ENCODE results near the gene MTOR. TPM values are rescaled to one million over a fixed set of nuclear protein-coding genes. Genes with fewer than 3 reads are reported as not detected.

The MTOR gene
- polyA plus RNA-seq, 3 donors, result 2.0 to 29.4 (median 3.3) TPM

DNA sequence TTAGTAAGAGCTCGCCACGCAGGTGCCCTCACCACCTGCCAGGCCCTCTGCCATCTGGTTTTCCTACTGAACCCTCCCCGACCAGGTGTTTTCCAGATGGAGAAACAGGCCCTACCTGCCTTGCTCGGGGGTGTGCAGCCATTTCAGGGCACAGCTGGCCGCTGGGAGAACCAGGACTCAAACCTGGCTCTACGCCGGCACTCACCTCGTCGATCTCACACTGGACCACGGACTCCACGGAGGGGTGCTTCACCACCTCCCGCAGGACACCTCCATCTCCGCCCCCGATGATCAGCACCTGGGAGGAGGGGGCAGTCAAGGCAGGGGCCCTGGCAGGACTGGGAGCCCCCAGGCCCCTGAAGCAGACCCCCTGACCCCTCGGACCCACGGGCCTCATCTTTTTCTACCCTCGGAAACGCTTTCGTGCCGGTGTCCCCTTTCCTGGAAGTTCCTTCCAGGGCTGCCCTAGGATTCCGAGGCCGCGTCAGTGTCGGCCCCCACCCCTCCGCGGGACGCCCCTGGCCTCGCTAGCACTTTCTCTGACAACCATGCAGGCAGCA is 203.7 kb downstream of the MTOR start:
- H3K27ac ChIP-seq (ENCODE audit: low read depth in 1 of 2, low read length in 2 of 2), result no peak overlapping the region
- peak overlapping the region; percentile 77 for H3K9ac ChIP-seq (ENCODE audit: insufficient read depth, low read length, poor library complexity, severe bottlenecking)
- WGBS (ENCODE audit: insufficient coverage), result 73% methylated on average over 28 of the region's 28 CpGs

DNA sequence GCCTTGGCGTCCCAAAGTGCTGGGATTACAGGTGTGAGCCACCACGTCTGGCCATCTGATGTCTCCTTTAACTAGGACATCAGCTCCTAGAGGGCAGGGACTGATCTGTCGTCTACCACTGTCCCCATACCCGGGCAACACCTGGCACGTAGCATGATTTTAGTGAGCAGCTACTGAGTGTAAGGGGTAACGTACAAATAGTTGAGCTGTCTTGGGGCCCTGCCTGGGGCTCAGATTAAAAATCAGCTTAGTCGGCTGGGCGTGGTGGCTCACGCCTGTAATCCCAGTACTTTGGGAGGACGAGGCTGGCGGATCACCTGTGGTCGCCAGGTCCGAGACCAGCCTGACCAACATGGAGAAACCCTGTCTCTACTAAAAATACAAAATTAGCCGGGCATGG is 204.3 kb downstream of the MTOR start:
- Histone ChIP-seq H3K4me1 (ENCODE audit: control insufficient read depth in 1 of 2, insufficient read depth in 2 of 2, low read length in 2 of 2) (peaks cover 16 to 24% of the 10 kb centered on the region in 2 donors), H3K4me2 (replicated peaks; ENCODE audit: extremely low read depth, low read length, poor library complexity, severe bottlenecking) (no peak overlapping the region), H3K4me3 (replicated peaks in 1 of 3; ENCODE audit: low read depth in 2 of 3, low read length in 3 of 3) (no peak overlapping the region), H3K27me3 (ENCODE audit: control insufficient read depth in 2 of 2, insufficient read depth in 2 of 2, low read length in 2 of 2) (no peaks in the 10 kb centered on the region), H3K36me3 (replicated peaks in 1 of 2; ENCODE audit: control insufficient read depth in 1 of 2, insufficient read depth in 2 of 2, low read length in 2 of 2) (peaks cover 12 to 32% of the 10 kb centered on the region in 2 donors), H3K79me2 (ENCODE audit: insufficient read depth, low read length) (peaks cover 12% of the 10 kb centered on the region), H3K9ac (ENCODE audit: insufficient read depth, low read length, poor library complexity, severe bottlenecking) (no peak overlapping the region), H2AFZ (ENCODE audit: insufficient read depth, low read depth, low read length, poor library complexity, severe bottlenecking) (no peak overlapping the region), H3K9me3 (replicated peaks in 1 of 2; ENCODE audit: control insufficient read depth in 1 of 2, insufficient read depth in 1 of 2, low read length in 2 of 2) (no peaks in the 10 kb centered on the region), H3K27ac (ENCODE audit: low read depth in 1 of 2, low read length in 2 of 2) (no peak overlapping the region), H4K20me1 (ENCODE audit: insufficient read depth, low read length) (no peaks in the 10 kb centered on the region)
- 98% methylated on average over 14 of the region's 14 CpGs for WGBS (ENCODE audit: insufficient coverage)
- H3K9me3 Mint-ChIP-seq, result peaks cover 0 to 3% (median 0%) of the 10 kb centered on the region in 7 donors
- peak overlapping the region in 1 of 2 donors; percentile 47 for H3K4me3 Mint-ChIP-seq
- TF ChIP-seq, protein P1, sequence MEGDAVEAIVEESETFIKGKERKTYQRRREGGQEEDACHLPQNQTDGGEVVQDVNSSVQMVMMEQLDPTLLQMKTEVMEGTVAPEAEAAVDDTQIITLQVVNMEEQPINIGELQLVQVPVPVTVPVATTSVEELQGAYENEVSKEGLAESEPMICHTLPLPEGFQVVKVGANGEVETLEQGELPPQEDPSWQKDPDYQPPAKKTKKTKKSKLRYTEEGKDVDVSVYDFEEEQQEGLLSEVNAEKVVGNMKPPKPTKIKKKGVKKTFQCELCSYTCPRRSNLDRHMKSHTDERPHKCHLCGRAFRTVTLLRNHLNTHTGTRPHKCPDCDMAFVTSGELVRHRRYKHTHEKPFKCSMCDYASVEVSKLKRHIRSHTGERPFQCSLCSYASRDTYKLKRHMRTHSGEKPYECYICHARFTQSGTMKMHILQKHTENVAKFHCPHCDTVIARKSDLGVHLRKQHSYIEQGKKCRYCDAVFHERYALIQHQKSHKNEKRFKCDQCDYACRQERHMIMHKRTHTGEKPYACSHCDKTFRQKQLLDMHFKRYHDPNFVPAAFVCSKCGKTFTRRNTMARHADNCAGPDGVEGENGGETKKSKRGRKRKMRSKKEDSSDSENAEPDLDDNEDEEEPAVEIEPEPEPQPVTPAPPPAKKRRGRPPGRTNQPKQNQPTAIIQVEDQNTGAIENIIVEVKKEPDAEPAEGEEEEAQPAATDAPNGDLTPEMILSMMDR (IDR thresholded peaks at IDR 0.05), result no peak
- intact Hi-C loops (cut with micrococcal nuclease), result loop anchor here in 1 of 2 donors (2.0 kb wide), 1 partner anchor 43 kb away; no protein-coding TSS in a partner anchor
- H3K4me1 Mint-ChIP-seq, result peaks cover 22% of the 10 kb centered on the region
- DNase-seq, result no peak
- peak overlapping the region in 1 of 7 donors; percentile 26 for H3K27ac Mint-ChIP-seq
- peaks cover 0 to 2% (median 2%) of the 10 kb centered on the region in 3 donors for H3K27me3 Mint-ChIP-seq (ENCODE audit: low read depth in 3 of 3)
- H3K36me3 Mint-ChIP-seq, result peaks cover 20 to 43% of the 10 kb centered on the region in 2 donors

More for the DNA sequence above, 203.7 kb downstream of the MTOR start:
- H3K4me3 ChIP-seq (replicated peaks in 1 of 3; ENCODE audit: low read depth in 2 of 3, low read length in 3 of 3), result peak overlapping the region in 2 of 3 experiments; percentile 55 to 86
- peaks cover 12% of the 10 kb centered on the region for H3K79me2 ChIP-seq (ENCODE audit: insufficient read depth, low read length)
- Mint-ChIP-seq H3K4me3 (peak overlapping the region; percentile 93 to 97), H3K9me3 (peaks cover 0 to 3% (median 0%) of the 10 kb centered on the region in 7 donors), H3K4me1 (peaks cover 21% of the 10 kb centered on the region), H3K27ac (peak overlapping the region in 3 of 7 donors; percentile 45 to 89 (median 54)), H3K27me3 (ENCODE audit: low read depth in 3 of 3) (no peaks in the 10 kb centered on the region), H3K36me3 (peaks cover 22 to 48% of the 10 kb centered on the region in 2 donors)
- peaks cover 12 to 38% of the 10 kb centered on the region in 2 donors for H3K36me3 ChIP-seq (replicated peaks in 1 of 2; ENCODE audit: control insufficient read depth in 1 of 2, insufficient read depth in 2 of 2, low read length in 2 of 2)
- peak overlapping the region; percentile 86 for H2AFZ ChIP-seq (ENCODE audit: insufficient read depth, low read depth, low read length, poor library complexity, severe bottlenecking)
- peaks cover 16 to 23% of the 10 kb centered on the region in 2 donors for H3K4me1 ChIP-seq (ENCODE audit: control insufficient read depth in 1 of 2, insufficient read depth in 2 of 2, low read length in 2 of 2)
- DNase-seq, result no peak
- peak overlapping the region; percentile 97 for H3K4me2 ChIP-seq (replicated peaks; ENCODE audit: extremely low read depth, low read length, poor library complexity, severe bottlenecking)
- H3K9me3 ChIP-seq (replicated peaks in 1 of 2; ENCODE audit: control insufficient read depth in 1 of 2, insufficient read depth in 1 of 2, low read length in 2 of 2), result no peaks in the 10 kb centered on the region
- intact Hi-C loops (cut with micrococcal nuclease), result loop anchor here in 1 of 2 donors (2.0 kb wide), 1 partner anchor 44 kb away; no protein-coding TSS in a partner anchor
- TF ChIP-seq, protein P1 (IDR thresholded peaks at IDR 0.05), result no peak
- H4K20me1 ChIP-seq (ENCODE audit: insufficient read depth, low read length), result no peaks in the 10 kb centered on the region
- H3K27me3 ChIP-seq (ENCODE audit: control insufficient read depth in 2 of 2, insufficient read depth in 2 of 2, low read length in 2 of 2), result no peaks in the 10 kb centered on the region
